NCI-H526 (cell line): ENCODE measurements around the gene BMF.

Source experiments
- DNase-seq, 2 experiments: peaks; one replicate each; lab custom pipeline; 2025; lab: John Stamatoyannopoulos, UW

The BMF gene

GRCh38 chr15:40048211-40048792 lies 60.4 kb downstream of the BMF start:
- DNase-seq = no peak

- DNase-seq = no peak
Measured at GRCh38 chr15:40047415-40048210, 61.1 kb downstream of the BMF start.

GRCh38 chr15:40046721-40047414 lies 61.8 kb downstream of the BMF start:
- no peak for DNase-seq

- DNase-seq = peak; percentile 54 to 74
Measured at GRCh38 chr15:40045572-40046217, 63.0 kb downstream of the BMF start.

GRCh38 chr15:40044717-40045571 lies 63.7 kb downstream of the BMF start:
- DNase-seq = peak; percentile 69 to 92

GRCh38 chr15:40043927-40044716 lies 64.6 kb downstream of the BMF start:
- DNase-seq = no peak

- DNase-seq = no peak
Measured at GRCh38 chr15:40042791-40043320, 65.8 kb downstream of the BMF start.

- DNase-seq = no peak
Measured at GRCh38 chr15:40040770-40041169, 67.9 kb downstream of the BMF start.

GRCh38 chr15:40040293-40040635 lies 68.4 kb downstream of the BMF start:
- no peak for DNase-seq

- DNase-seq = peak; percentile 92 to 96
Measured at GRCh38 chr15:40038638-40039543, 69.8 kb downstream of the BMF start, which contains the start of gene SRP14. SRP14 (minus strand) TSS chr15:40039181; CDS start chr15:40039116, 65 bp downstream.

- peak in 1 of 2 experiments; percentile 45 for DNase-seq
Measured at GRCh38 chr15:40038275-40038637, 70.4 kb downstream of the BMF start.
